PFSK-1 (cell line): ENCODE results near the gene TXNDC15.

Source experiments
- FOXP2 ChIP-seq: optimal IDR thresholded peaks from 2 replicates; pipeline ENCODE3; 2011; ENCODE audit warnings: borderline replicate concordance, control low read depth, inconsistent platforms; ENCODE audit not compliant: insufficient read depth; ENCODE audit errors: extremely low read length, extremely low read depth
- REST ChIP-seq, 2 experiments: IDR thresholded peaks; 2 replicates each; pipeline versions ENCODE4 v1.6.1 to v1.8.0; 2011 to 2012; ENCODE audit warnings: low read depth in 2 of 2, low read length in 2 of 2, control low read depth in 1 of 2, inconsistent platforms in 1 of 2, mild to moderate bottlenecking in 1 of 2, moderate library complexity in 1 of 2; ENCODE audit not compliant: insufficient read depth in 1 of 2
- TAF1 ChIP-seq: IDR thresholded peaks from 2 replicates; pipeline ENCODE4 v1.6.1; 2012; ENCODE audit warnings: low read length, control low read depth, borderline replicate concordance; ENCODE audit not compliant: insufficient read depth

- TF ChIP-seq REST (IDR thresholded peaks at IDR 0.05; ENCODE audit: insufficient read depth in 1 of 2, low read depth in 2 of 2, low read length in 2 of 2) (no peak), FOXP2 (no peak), TAF1 (no peak; the same call in 1 of the 2 replicates)
These were observed 872 bp downstream of the TXNDC15 start for GRCh38 chr5:134874831-134875655.
